Ureter (tissue), 1 donor: ENCODE results near the gene CLSTN1. TPM values are rescaled to one million over a fixed set of nuclear protein-coding genes. Genes with fewer than 3 reads are reported as not detected.
"Not testable (repeated sequence)": the region's sequence is repeated elsewhere in the genome, so short reads cannot be mapped to it uniquely, and the experiment has no call there.

Experiments
- DNase-seq: peaks from one replicate; pipeline ENCODE4 v3.0.0-alpha.2; 2020; ENCODE audit warnings: low spot score
- total RNA-seq: library from RNA; stranded (reverse); gene quantifications from one replicate; pipeline ENCODE4 v1.2.4, GENCODE V29; 2023
- donor health status: DM: yes; HTN: yes; CAD: no.

CLSTN1 gene
- total RNA-seq, 1 donor from 2014 or later = 75.0 TPM

- DNase-seq = no peak
These were observed 26.7 kb downstream of the CLSTN1 start for GRCh38 chr1:9797049-9797448.

- no peak for DNase-seq
These were observed 29.7 kb downstream of the CLSTN1 start for GRCh38 chr1:9794081-9794480.

- DNase-seq = no peak
These were observed 30.5 kb downstream of the CLSTN1 start for GRCh38 chr1:9793291-9793690.

- DNase-seq = no peak
These were observed 31.4 kb downstream of the CLSTN1 start for GRCh38 chr1:9792156-9793042.

GRCh38 chr1:9789700-9790099, 34.1 kb downstream of the CLSTN1 start:
- DNase-seq = not testable (repeated sequence)

GRCh38 chr1:9787702-9788101, 36.1 kb downstream of the CLSTN1 start:
- DNase-seq = no peak

GRCh38 chr1:9785406-9785805, 38.4 kb downstream of the CLSTN1 start:
- no peak for DNase-seq

- no peak for DNase-seq
These were observed 39.1 kb downstream of the CLSTN1 start for GRCh38 chr1:9784508-9785133.

GRCh38 chr1:9782897-9783296, 40.9 kb downstream of the CLSTN1 start:
- no peak for DNase-seq

GRCh38 chr1:9782116-9782751, 41.5 kb downstream of the CLSTN1 start:
- no peak for DNase-seq

GRCh38 chr1:9780554-9781110, 43.1 kb downstream of the CLSTN1 start:
- no peak for DNase-seq

GRCh38 chr1:9778905-9779304, 44.9 kb downstream of the CLSTN1 start:
- DNase-seq = no peak

GRCh38 chr1:9776685-9777084, 47.1 kb downstream of the CLSTN1 start:
- no peak for DNase-seq

GRCh38 chr1:9774712-9775679, 48.8 kb downstream of the CLSTN1 start:
- no peak for DNase-seq

GRCh38 chr1:9770298-9770697, 53.5 kb downstream of the CLSTN1 start:
- peak; percentile 54 for DNase-seq

GRCh38 chr1:9768983-9769382, 54.8 kb downstream of the CLSTN1 start:
- no peak for DNase-seq

GRCh38 chr1:9767964-9768668, 55.6 kb downstream of the CLSTN1 start:
- DNase-seq = no peak

GRCh38 chr1:9766759-9767442, 56.9 kb downstream of the CLSTN1 start:
- DNase-seq = no peak

GRCh38 chr1:9764550-9764949, 59.2 kb downstream of the CLSTN1 start:
- DNase-seq = no peak

- DNase-seq = no peak
These were observed 59.9 kb downstream of the CLSTN1 start for GRCh38 chr1:9763914-9764313.
